DMS114 treated with DMSO at 0.1 percent for 48 hours (cell line): ENCODE data around the gene KCNIP3.
"Not testable (repeated sequence)": the region's sequence is repeated elsewhere in the genome, so short reads cannot be mapped to it uniquely, and the experiment has no call there.

ENCODE experiments used
- DNase-seq: peaks from one replicate; lab custom pipeline; 2025; ENCODE audit not compliant: unreplicated experiment; lab: John Stamatoyannopoulos, UW

The KCNIP3 gene

GRCh38 chr2:95346738-95347671, 49.9 kb downstream of the KCNIP3 start:
- no peak for DNase-seq

GRCh38 chr2:95347681-95348608, 50.8 kb downstream of the KCNIP3 start:
- DNase-seq = no peak

GRCh38 chr2:95348609-95349567, 51.7 kb downstream of the KCNIP3 start:
- no peak for DNase-seq

GRCh38 chr2:95349568-95350322, 52.6 kb downstream of the KCNIP3 start:
- DNase-seq = no peak

- DNase-seq = no peak
Measured at GRCh38 chr2:95350368-95350767, 53.2 kb downstream of the KCNIP3 start.

GRCh38 chr2:95350774-95351597, 53.8 kb downstream of the KCNIP3 start:
- no peak for DNase-seq

GRCh38 chr2:95351598-95351915, 54.4 kb downstream of the KCNIP3 start:
- no peak for DNase-seq

GRCh38 chr2:95352310-95353054, 55.3 kb downstream of the KCNIP3 start:
- no peak for DNase-seq

GRCh38 chr2:95353055-95353575, 56.0 kb downstream of the KCNIP3 start:
- DNase-seq = no peak

GRCh38 chr2:95353613-95354468, 56.7 kb downstream of the KCNIP3 start:
- DNase-seq = no peak

GRCh38 chr2:95354469-95354901, 57.3 kb downstream of the KCNIP3 start:
- no peak for DNase-seq

- DNase-seq = no peak
Measured at GRCh38 chr2:95354925-95355324, 57.8 kb downstream of the KCNIP3 start.

GRCh38 chr2:95355486-95355885, 58.3 kb downstream of the KCNIP3 start:
- DNase-seq = not testable (repeated sequence)

- DNase-seq = no peak
Measured at GRCh38 chr2:95356821-95357700, 59.9 kb downstream of the KCNIP3 start.

GRCh38 chr2:95357717-95358280, 60.7 kb downstream of the KCNIP3 start:
- DNase-seq = no peak

GRCh38 chr2:95359031-95359430, 61.9 kb downstream of the KCNIP3 start:
- no peak for DNase-seq
